OCI-LY1 (cell line): Measurements from ENCODE around the gene STK24.

ENCODE experiments used
- EZH2 ChIP-seq: fragments of 200-600 bp; sonication (generic), shearing (Covaris generic); IDR thresholded peaks from 2 replicates; pipeline ENCODE4 v1.8.0; 2017; ENCODE audit warnings: borderline replicate concordance, mixed run types, mild to moderate bottlenecking, antibody characterized with exemption, low read length, moderate library complexity, mixed read lengths
- TF ChIP-seq, protein P1 (sequence below): fragments of 200-600 bp; sonication (generic), shearing (Covaris generic); IDR thresholded peaks from 2 replicates; pipeline ENCODE4 v1.5.1; 2017; ENCODE audit warnings: mild to moderate bottlenecking, antibody characterized with exemption, low read length, moderate library complexity, mixed read lengths

DNA sequence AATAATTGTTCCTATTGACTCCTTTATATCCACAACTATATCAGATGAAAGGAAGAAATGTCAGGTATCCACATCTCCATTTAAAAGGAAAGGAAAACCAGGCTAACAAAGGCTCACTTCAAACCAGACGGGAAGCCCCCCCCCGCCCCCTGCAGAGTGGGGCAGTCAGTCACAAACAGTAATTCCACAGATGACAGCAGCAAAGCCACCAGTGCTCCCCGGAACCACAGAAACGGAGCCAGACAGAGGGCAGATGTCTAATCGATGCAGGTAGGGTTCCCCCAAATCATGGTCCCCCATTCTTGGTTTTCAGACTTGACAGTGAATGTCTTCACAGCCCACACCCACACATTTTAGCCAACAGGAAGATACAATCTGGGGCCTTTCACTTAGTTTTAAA lies 100.8 kb downstream of the STK24 start:
- no peak for TF ChIP-seq EZH2
- TF ChIP-seq, protein P1, sequence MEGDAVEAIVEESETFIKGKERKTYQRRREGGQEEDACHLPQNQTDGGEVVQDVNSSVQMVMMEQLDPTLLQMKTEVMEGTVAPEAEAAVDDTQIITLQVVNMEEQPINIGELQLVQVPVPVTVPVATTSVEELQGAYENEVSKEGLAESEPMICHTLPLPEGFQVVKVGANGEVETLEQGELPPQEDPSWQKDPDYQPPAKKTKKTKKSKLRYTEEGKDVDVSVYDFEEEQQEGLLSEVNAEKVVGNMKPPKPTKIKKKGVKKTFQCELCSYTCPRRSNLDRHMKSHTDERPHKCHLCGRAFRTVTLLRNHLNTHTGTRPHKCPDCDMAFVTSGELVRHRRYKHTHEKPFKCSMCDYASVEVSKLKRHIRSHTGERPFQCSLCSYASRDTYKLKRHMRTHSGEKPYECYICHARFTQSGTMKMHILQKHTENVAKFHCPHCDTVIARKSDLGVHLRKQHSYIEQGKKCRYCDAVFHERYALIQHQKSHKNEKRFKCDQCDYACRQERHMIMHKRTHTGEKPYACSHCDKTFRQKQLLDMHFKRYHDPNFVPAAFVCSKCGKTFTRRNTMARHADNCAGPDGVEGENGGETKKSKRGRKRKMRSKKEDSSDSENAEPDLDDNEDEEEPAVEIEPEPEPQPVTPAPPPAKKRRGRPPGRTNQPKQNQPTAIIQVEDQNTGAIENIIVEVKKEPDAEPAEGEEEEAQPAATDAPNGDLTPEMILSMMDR, result no peak
